Progenitor cell of endocrine pancreas (in vitro differentiated cells): Measurements from ENCODE around the gene FBXL20. TPM values are rescaled to one million over a fixed set of nuclear protein-coding genes. Genes with fewer than 3 reads are reported as not detected.

Experiments
- DNase-seq: peaks from one replicate; pipeline ENCODE4 v3.0.0; 2021; ENCODE audit warnings: low spot score; ENCODE audit not compliant: unreplicated experiment
- H3K27ac Mint-ChIP-seq: 2 replicates; pipeline ENCODE4 v1.8.0; 2021; ENCODE audit warnings: mild to moderate bottlenecking, moderate library complexity, mixed read lengths
- H3K27me3 Mint-ChIP-seq: 2 replicates; pipeline ENCODE4 v1.8.0; 2021; ENCODE audit warnings: mixed read lengths
- H3K36me3 Mint-ChIP-seq: 2 replicates; pipeline ENCODE4 v1.8.0; 2022; ENCODE audit warnings: mixed read lengths; ENCODE audit not compliant: insufficient read depth
- H3K4me1 Mint-ChIP-seq: 2 replicates; pipeline ENCODE4 v1.8.0; 2021; ENCODE audit warnings: low read depth, mixed read lengths
- H3K4me3 Mint-ChIP-seq: 2 replicates; pipeline ENCODE4 v1.8.0; 2021; ENCODE audit warnings: low read depth, mild to moderate bottlenecking, moderate library complexity, mixed read lengths
- H3K9me3 Mint-ChIP-seq: 2 replicates; pipeline ENCODE4 v1.8.0; 2021; ENCODE audit warnings: low read depth, mixed read lengths
- CTCF ChIP-seq: fragments of 200-600 bp; sonication (generic); IDR thresholded peaks from one replicate; pipeline ENCODE4 v1.5.0; 2021; ENCODE audit warnings: antibody characterized with exemption, mild to moderate bottlenecking; ENCODE audit not compliant: unreplicated experiment
- total RNA-seq: library from RNA; stranded (reverse); gene quantifications from 2 replicates; pipeline ENCODE4 v1.2.1, GENCODE V29; 2021

FBXL20 gene
- total RNA-seq, 1 donor from 2014 or later = 26.8 TPM

GRCh38 chr17:39328815-39329214 lies 72.6 kb downstream of the FBXL20 start:
- no peak for DNase-seq
- TF ChIP-seq CTCF = no peak
- Mint-ChIP-seq H3K9me3 (no peaks in the 10 kb centered on the region), H3K36me3 (peaks cover 6% of the 10 kb centered on the region), H3K4me1 (no peaks in the 10 kb centered on the region), H3K27me3 (no peaks in the 10 kb centered on the region), H3K4me3 (no peak overlapping the region), H3K27ac (no peak overlapping the region)

- no peaks in the 10 kb centered on the region for H3K4me1 Mint-ChIP-seq
- H3K4me3 Mint-ChIP-seq = no peak overlapping the region
- H3K9me3 Mint-ChIP-seq = no peaks in the 10 kb centered on the region
- no peaks in the 10 kb centered on the region for H3K27me3 Mint-ChIP-seq
- no peak for TF ChIP-seq CTCF
- H3K36me3 Mint-ChIP-seq = no peaks in the 10 kb centered on the region
- H3K27ac Mint-ChIP-seq = no peak overlapping the region
- no peak for DNase-seq
These were observed 74.3 kb downstream of the FBXL20 start for GRCh38 chr17:39327109-39327508.

- Mint-ChIP-seq H3K4me3 (no peak overlapping the region), H3K27ac (peak overlapping the region; percentile 12), H3K27me3 (no peaks in the 10 kb centered on the region), H3K36me3 (no peaks in the 10 kb centered on the region), H3K9me3 (no peaks in the 10 kb centered on the region), H3K4me1 (no peaks in the 10 kb centered on the region)
- DNase-seq = no peak
- no peak for TF ChIP-seq CTCF
These were observed 75.7 kb downstream of the FBXL20 start for GRCh38 chr17:39325528-39326240.

- DNase-seq = no peak
- H3K4me3 Mint-ChIP-seq = no peak overlapping the region
- TF ChIP-seq CTCF = no peak
- no peaks in the 10 kb centered on the region for H3K9me3 Mint-ChIP-seq
- H3K4me1 Mint-ChIP-seq = no peaks in the 10 kb centered on the region
- H3K36me3 Mint-ChIP-seq = no peaks in the 10 kb centered on the region
- no peak overlapping the region for H3K27ac Mint-ChIP-seq
- H3K27me3 Mint-ChIP-seq = no peaks in the 10 kb centered on the region
These were observed 82.8 kb downstream of the FBXL20 start for GRCh38 chr17:39318636-39319035.

DNA sequence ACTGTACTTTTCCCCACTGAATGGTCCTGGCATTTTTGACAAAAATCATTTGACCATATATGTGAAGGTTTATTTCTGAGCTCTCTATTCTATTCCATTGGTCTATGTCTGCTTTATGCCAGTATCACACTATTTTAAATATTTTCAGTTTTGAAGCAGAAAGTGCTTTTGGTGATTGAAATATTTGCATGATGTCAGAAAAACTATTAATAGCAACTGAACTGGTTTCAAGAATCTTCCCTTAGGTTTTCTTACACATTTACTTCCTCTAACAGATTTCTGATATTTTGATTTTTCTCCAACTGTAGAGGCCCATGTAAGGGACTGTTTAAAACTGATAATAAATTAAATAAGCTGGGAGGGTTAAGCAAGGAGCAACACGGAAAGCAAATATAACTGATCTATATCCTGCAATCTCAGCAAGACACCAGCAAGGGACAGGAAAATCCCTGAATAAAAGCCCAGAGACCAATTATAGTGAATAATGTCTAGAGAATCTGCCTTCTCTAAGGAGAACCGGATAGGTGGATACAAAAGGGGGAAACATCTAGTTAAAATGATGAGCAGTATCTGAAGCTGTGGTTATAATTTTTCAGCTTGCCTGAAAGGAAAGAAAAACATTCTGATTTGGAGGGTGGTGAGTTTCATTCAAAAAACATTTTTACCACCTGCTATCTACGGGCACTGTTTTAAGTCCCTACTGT lies 94.8 kb downstream of the FBXL20 start:
- H3K9me3 Mint-ChIP-seq = no peaks in the 10 kb centered on the region
- DNase-seq = no peak
- H3K36me3 Mint-ChIP-seq = peaks cover 7% of the 10 kb centered on the region
- H3K4me1 Mint-ChIP-seq = no peaks in the 10 kb centered on the region
- no peak for TF ChIP-seq CTCF
- no peak overlapping the region for H3K4me3 Mint-ChIP-seq
- H3K27ac Mint-ChIP-seq = no peak overlapping the region
- H3K27me3 Mint-ChIP-seq = no peaks in the 10 kb centered on the region
